CD4-positive, alpha-beta T cell treated with Interleukin-10 for 1 hour (primary cell): ENCODE measurements around the gene TPX2.
"Not testable (repeated sequence)": the region's sequence is repeated elsewhere in the genome, so short reads cannot be mapped to it uniquely, and the experiment has no call there.

Experiments used
- DNase-seq: peaks from one replicate; pipeline ENCODE4 v3.0.0-alpha.2; 2020

TPX2 gene

DNA sequence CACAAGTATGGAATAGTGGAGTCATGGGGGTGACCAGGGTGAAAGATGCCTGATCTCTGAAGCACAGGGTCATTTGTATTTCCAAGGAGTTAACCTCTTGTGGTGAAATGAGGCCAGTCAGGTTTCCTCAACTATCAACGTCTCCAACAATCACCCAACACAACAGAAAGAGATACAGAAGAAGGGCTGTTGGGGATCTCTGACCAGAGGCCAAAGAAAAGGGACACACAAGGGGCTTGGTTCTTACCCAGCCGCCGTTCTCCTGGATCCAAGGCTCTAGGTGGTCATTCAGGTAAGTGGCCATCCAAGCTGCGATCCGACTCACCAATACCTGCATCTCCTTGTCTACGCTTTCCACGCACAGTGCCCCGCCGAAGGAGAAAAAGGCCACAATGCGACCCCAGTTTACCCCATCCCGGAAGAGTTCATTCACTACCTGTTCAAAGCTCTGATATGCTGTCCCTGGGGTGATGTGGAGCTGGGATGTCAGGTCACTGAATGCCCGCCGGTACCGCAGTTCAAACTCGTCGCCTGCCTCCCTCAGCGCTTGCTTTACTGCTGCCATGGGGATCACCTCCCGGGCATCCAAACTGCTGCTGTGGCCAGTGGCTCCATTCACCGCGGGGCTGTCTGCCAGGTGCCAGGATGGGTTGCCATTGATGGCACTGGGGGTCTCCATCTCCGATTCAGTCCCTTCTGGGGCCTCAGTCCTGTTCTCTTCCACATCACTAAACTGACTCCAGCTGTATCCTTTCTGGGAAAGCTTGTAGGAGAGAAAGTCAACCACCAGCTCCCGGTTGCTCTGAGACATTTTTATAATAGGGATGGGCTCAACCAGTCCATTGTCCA, 17.5 kb upstream of the TPX2 start:
- no peak for DNase-seq

DNA sequence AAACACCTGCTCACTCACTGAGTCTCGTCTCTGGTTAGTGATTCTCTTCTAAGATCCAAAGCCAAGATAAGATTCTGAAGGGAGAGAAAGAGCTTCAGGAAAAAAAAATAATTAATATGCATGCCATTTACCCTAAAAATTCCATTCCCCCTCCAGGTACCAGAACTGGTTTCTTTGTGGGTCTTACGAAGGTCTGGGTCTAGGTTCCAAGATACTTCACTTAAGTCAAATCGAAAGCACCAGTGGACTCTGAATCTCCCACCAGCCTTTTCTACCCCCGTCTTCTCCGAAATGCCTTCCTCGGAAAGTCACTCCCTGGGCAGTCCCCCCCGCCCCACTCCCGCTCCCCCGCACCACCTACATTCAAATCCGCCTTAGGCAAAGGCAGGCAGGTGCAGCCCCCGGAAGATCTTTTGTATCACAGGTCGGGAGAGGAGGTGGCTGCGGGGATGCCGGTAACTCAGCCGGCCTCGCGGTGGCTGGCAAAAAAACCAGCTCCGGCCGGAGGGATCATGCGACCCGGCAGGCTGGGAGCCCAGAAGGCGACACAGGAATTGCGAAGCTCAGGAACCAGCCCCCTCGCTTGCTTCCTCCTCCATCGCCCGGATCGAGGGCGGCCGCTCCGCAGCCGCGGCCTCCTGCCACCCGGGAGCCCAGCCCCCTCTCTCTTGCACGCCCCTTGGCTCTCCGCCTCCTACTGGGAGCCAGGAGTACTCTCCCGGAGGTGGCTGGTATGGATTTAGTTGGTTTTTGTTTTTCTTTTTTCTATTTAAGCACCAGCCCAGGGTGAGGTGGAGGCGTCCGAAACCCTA, 16.6 kb upstream of the TPX2 start, which contains the start of gene BCL2L1:
Gene BCL2L1 (minus strand): TSS at position 612 of the 812 bp plus-strand sequence. CDS start 650 bp downstream, outside the sequence.
- DNase-seq = peak; percentile 65

DNA sequence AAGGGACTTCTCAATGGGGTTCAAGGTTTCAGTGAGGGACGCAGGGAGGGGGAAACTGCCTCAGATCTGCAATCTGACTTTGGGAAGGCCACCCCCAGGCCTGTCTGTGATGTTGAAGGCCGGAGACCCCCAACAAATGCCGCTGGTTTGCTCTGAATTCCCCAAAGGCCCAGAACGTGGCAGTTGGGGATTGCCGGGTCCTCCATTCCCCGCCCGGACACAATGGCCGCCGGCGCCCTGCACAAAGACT, 16.1 kb upstream of the TPX2 start:
- no peak for DNase-seq

DNA sequence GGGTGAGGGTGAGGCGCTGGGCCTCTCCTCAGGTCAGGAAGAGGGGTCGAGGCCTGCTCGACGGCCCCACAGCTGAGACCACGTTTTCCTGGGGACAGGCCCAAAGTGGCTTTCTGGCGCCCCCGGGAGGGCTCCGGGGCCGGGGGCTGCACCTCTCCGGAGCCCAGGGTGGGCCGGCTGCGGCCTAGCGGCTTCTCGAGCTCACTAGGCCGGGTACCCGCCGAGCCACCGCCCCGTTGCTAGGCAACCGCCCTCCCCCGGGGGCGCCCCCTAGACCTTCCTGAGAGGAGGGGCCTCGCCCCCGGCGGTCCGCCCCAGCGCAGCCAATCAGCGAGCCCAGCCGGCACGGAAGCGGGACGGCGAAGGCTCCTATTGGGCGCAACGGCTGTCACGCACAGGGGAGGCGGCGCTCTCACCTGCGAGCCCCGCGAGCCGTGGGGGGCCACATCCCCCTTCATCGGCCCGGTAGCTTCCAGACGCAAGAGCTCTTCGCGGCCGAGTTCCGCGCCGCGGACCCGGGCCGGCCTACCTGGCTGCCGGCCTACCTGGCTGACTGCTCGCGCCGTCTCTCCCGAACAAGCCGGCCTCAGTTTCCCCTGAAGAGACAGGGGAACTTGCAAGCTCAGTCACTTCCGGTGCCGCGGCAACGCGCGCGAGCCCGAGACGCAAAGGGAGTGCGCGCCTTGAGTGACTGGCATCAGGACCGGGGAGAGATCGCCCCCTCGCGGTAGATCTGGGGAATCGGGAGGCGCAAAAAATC, 15.6 kb upstream of the TPX2 start:
- peak; percentile 99 for DNase-seq

DNA sequence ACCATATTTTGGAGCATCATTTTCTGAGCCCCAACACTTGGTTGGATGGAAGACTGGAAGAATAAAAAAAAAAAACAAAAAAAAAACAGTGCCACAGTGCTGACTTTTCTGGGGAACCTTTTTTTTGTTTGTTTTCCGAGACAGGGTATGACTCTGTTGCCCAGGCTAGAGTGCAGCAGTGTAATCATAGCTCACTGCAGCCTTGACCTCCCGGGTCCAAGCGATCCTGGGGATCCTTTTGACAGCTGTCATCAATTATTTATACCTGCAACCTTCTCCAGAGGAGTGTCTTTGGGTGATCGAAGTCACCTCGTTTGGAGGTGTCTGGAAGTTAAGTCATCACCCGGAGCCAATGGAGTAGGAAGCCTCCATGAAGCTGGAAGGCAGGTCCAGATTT, 7.8 kb upstream of the TPX2 start:
- no peak for DNase-seq

DNA sequence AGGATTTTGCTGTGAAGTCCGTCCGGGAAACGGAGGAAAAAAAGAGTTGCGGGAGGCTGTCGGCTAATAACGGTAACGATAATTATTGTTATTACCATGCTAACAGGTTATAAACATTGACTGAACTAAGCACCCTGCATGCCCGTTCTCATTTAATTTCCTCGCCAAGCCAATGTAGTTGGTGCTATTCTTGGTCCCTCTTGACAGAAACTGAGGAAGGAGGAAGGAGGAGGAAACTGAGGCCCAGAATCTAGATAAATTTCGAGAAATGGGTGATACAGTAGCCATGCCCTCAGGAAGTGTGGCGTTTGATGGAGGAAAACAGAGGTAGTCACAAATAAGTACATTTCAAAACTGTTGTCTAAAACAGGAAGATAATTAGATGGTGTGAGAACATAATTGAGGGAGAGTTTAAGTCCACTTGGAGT, 474 bp downstream of the TPX2 start:
- no peak for DNase-seq

DNA sequence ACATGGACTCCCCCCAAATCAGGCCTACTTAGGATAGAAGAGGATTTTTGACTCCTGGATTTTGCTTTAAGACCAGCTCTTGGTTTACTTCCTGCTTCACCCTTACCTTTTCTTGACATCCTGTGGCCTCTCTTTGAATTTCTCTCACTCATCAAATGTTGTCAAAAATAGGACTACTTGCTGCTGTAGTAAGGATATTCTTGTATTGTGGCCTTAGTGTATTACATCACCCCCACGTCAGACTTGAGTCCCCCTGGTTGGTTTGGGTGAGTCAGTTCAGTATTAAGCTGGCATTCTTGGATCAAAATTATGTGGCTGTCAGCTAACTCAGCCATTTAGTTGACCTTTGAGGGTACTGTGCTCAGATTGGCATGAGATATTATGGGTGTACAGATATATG, 1.1 kb downstream of the TPX2 start:
- peak; percentile 41 for DNase-seq

DNA sequence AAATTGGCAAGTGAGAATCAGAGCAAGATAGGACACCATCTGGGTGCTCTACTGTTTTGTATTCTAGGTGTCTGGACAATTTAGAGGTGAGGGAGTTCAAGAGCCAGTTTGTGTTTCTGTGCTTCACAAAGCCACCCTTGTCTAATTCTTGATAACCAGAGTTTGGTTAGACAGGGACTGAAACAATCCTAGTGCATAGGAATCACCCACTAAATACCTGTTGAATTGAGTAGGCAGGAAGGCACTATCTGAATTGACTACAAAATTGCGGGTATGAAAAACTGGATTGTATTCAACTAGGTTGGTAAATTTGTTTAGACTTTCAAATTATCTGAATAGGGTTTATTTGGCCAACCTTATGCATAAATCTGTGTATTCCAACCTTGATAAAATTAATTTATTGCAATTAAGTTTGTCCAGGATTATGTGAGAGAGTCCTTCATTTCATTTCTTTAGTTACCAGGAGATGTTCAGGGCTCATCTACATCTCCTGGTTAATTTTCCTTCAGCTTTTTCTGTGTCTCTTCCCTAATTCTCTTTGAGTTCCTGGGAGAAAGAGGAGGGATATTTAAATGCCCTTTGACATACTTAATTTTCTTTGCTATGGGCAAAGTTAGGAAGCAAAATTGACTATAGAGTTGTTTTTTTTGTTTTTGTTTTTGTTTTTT, 1.7 kb downstream of the TPX2 start:
- DNase-seq = no peak

DNA sequence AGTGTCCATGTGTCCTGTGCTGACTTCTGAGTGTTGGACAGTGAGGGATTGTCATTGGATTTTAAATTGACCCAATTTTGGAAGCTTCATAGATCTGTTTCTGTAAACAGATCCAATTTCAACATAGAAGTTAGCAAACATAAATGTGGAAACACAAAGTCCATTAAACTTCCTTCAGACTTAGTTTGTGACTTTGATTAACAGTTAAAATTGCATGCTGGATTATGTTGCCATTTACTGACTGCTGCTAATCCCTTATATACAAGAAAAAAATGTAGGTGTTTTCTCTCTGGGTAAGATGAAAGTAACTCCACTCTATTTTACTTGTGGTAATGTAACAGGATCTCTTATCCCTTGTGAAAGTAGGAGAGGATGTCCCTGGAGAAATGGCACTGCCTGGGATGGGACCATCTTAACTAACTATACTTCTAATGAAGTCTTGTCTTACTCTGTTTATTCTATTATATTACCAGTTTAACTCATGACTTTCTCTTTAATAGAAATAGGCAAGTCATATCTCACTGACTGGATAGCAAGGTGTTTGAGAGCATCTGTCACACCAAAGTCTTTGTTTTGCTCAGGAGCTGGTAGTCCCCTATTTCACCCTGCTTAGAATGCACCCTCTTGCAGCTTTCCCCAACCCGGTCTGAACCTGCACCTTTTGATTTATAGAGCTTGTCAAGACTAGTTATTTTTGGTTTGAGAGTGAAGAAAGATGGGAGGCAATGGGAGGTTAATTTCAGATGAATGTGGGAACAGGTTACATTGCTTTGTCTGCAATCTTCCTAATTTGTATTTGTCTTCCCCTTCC, 7.2 kb downstream of the TPX2 start:
- no peak for DNase-seq

DNA sequence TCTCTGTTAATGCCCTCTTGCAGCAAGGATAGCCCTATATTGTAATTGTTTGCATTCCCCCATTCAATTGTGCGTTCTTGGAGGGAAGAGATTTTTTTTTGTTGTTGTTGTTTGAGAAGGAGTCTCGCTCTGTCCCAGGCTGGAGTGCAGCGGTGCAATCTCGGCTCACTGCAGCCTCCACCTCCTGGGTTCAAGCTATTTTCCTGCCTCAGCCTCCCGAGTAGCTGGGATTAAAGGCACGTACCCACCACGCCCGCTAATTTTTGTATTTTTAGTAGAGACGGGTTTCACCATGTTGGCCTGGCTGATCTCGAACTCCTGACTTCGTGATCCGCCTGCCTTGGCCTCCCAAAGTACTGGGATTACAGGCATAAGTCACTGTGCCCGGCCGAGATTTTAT, 7.9 kb downstream of the TPX2 start:
- not testable (repeated sequence) for DNase-seq

DNA sequence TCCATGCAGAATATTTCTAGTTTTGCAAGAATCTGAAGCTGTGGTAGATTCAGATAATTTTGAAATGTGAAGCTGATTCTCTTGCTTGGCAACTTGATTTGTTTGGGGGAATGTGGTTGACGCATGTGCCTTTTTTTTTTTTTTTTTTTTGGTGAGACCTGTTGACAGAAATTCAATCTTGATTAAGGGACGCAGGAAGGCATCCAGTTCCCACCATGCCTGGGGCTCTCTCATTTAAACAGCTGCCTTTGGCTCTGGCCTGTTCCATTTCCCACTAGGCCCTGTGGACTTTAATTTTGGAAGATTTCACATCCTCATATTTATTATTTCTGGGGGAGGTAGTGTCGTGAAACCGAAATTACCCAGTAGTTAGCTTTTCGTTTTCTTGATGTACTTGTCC, 8.6 kb downstream of the TPX2 start:
- DNase-seq = no peak

DNA sequence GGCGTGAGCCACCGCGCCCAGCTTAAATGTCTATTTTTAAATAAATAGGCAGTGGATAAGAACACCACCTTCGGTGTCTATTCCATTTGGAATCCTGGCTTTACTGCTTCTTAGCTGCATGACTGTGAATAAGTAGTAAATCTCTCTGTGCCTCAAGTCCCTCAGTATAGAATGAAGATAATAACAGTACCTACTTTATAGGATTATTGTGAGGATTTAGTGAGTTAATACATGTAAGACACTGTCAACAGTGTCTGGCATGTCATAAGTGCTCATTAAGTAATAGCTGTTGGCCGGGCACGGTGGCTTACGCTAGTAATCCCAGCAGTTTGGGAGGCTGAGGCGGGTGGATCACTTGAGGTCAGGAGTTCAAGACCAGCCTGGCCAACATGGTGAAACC, 10.1 kb downstream of the TPX2 start:
- DNase-seq = no peak

DNA sequence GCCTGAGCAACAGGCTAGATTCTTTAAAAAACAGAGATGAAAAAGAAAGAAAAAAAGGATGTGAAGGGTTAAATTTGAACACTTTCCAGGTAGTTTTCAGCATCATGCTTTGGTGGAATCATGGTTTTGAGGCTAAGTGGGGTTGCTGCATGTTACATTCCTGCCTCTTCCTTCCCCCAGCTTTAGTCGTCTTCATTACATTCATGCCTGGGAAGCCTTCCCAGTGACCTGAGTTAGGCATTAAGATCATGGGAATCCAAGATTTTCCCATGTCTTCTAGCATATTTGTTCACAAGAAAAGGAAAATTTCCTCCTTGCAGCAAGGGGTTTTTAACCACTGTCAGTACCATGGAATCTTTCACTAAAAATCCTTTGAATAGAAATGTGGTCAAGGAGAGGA, 12.0 kb downstream of the TPX2 start:
- DNase-seq = no peak

DNA sequence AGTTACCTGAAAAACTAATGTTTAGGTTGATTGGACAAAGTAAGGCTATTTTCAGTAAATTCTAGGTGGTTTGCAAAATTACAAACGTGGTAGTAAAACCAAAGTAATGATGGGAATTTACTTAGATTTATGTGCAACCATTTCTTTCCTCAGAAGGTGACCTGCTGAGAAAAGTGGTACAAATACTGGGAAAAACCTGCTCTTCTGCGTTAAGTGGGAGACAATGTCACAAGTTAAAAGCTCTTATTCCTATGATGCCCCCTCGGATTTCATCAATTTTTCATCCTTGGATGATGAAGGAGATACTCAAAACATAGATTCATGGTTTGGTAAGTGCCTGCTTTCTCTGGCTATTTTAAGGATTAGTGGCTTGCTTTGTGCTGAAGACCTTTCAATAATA, 18.2 kb downstream of the TPX2 start:
- no peak for DNase-seq

DNA sequence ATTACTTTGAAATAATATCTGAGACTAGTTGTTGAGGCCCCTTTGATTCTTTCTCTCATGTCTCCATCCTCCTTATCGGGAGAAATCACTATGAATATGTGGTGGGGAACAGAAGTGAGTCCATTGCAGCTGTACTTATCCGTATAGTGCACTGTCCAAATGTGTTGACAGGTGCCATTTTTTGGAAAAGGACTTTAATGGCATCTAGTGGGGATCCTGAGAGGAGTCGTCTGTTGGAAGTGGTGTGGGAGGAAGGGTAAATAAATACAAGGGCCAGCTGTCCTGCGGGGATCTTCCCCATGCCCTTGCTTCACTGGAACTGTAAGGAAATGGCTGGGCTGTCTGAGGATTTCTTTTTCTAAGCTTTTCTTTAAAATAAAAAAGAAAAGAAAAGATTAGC, 19.4 kb downstream of the TPX2 start:
- DNase-seq = no peak

DNA sequence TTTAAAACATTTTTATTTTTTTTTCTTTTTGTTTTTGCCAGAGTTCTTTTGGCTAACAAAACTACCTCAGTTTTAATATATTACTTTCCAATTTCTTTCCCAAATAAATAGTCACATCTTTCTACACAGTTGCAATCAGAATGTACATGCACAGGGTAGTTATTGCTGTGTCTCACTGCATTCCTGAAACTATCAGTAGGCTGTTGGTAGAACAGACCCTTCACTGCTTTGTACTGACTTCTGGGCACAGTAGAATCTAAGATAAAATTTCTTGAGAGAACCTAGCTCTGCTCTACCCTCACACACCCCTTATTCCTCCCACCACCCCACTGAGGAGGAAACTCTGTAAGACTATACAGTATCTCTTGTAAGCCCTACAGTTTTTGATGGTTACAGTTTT, 19.9 kb downstream of the TPX2 start:
- no peak for DNase-seq

DNA sequence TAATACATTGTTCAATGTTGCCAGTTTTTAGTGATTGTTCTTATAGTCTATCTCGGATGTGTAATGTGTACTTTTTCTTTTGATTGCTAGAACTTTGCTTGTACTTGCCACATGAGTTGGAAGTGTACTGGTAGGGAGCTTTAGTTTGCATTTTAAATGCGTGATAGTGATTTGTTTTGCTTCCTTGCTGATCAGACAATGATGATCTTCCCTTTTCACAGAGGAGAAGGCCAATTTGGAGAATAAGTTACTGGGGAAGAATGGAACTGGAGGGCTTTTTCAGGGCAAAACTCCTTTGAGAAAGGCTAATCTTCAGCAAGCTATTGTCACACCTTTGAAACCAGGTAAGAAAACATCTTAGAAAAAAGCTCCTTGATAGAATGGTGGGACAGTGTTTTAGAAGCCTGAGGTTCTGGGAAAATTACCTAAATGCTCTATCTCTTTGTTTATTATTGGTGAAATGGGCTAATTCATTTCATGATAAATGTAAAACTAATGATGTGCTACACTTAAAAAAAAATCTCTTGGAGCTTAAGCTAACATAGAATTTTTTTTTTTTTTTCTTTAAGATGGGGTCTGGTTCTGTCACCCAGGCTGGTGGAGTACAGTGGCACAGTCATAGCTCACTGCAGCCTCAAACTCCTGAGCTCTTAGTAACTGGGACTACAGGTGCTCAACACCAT, 20.9 kb downstream of the TPX2 start:
- no peak for DNase-seq

DNA sequence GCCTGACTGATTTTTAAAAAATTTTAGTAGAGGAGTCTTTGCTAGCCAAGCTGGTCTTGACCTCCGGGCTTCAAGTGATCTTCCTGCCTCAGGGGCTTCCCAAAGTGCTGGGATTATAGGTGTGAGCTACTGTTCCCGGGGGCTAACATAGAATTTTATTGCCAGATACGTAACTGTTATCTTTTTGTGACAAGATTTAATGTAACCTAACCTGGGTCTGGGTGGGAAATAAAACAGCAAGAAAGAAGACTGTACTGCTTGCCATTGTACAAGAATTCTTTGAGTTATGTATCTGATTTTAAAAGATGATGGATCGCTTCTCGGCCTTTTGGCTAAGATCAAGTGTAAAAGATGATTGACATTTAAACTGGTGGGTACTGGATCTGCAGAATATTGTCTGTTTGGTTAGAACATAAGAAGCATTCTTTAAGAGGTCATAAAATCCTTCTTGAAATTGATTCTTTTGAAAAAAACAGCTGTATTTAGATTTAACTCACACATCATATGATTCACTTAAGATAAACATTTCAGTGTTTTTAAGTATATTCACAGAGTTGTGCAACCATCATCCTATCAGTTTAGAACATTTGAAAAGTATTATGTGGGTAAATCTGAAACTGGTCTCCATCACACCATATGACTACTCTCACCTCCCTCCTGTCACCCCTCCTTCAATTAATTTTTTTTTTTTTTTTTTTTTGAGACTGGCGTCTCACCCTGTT, 21.6 kb downstream of the TPX2 start:
- no peak for DNase-seq

DNA sequence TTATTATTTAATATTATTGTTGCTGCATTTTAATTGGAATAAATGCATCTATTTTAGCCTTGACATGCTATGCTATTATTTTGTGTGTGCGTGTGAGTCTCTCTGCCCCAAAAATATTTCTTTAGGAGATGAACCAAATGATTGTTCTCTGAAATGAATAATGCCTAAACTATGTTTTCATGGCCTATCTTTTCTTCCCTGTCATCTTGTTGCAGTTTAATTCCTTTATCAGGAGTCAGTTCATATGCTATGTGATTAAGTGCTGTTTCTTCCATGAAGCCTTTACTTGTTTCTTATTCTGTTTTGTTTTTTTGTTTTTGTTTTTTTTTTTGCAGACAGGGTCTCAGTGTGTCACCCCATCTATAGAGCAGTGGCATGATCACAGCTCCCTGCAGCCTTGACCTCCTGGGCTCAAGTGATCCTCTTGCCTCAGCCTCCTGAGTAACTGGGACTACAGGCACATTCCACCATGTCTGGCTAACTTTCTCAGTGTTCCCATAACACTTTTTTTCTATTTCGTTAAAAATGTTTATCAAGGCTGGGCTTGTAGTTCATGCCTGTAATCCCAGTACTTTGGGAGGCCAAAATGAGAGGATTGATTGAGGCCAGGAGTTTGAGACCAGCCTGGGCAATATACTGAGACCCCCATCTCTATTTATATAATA, 25.7 kb downstream of the TPX2 start:
- no peak for DNase-seq

DNA sequence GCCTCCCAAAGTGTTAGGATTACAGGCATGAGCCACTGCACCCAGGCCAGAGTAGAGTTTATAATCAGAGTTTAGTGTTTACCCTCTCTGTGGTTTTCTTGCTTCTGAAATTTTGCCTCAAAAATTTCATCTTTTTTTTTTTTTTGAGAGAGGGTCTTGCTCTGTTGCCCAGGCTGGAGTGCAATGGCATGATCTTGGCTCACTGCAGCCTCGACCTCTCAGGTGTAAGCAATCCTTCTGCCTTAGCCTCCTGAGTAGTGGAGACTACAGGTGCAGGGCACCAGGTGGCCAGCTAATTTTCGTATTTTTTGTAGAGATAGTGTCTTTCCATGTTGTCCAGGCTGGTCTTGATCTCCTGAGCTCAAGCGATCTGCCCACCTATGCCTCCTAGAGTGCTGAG, 28.7 kb downstream of the TPX2 start:
- no peak for DNase-seq
